OCI-LY1 (cell line): ENCODE results near the gene LMOD1.

Source experiments
- CTCF ChIP-seq: fragments of 200-600 bp; sonication (generic), shearing (Covaris generic); IDR thresholded peaks from 2 replicates; pipeline ENCODE4 v1.5.1; 2017; ENCODE audit warnings: mild to moderate bottlenecking, antibody characterized with exemption, low read length, moderate library complexity, mixed read lengths
- EZH2 ChIP-seq: fragments of 200-600 bp; sonication (generic), shearing (Covaris generic); IDR thresholded peaks from 2 replicates; pipeline ENCODE4 v1.8.0; 2017; ENCODE audit warnings: borderline replicate concordance, mixed run types, mild to moderate bottlenecking, antibody characterized with exemption, low read length, moderate library complexity, mixed read lengths

GRCh38 chr1:201942129-201942495, 4.2 kb downstream of the LMOD1 start:
- TF ChIP-seq CTCF (no peak), EZH2 (no peak)
